Astrocyte of the spinal cord (primary cell): ENCODE measurements around the gene KCNQ4.

Experiments
- DNase-seq: peaks from one replicate; pipeline ENCODE4 v3.0.0; 2011; ENCODE audit warnings: low read depth, low spot score
- H3K4me3 ChIP-seq: 2 replicates; pipeline ENCODE4 v1.5.1; 2011; ENCODE audit warnings: low read depth, mild to moderate bottlenecking, low read length, moderate library complexity
- in situ Hi-C: cut with HindIII; loops from 2 replicates; pipeline ENCODE4 v1.10.0; 2017; ENCODE audit warnings: low sequenced_read_pairs
- TF ChIP-seq, protein P1 (sequence below): IDR thresholded peaks from 2 replicates; pipeline ENCODE4 v1.5.1; 2012; ENCODE audit warnings: low read depth, mild to moderate bottlenecking, low read length, inconsistent platforms

The KCNQ4 gene

DNA sequence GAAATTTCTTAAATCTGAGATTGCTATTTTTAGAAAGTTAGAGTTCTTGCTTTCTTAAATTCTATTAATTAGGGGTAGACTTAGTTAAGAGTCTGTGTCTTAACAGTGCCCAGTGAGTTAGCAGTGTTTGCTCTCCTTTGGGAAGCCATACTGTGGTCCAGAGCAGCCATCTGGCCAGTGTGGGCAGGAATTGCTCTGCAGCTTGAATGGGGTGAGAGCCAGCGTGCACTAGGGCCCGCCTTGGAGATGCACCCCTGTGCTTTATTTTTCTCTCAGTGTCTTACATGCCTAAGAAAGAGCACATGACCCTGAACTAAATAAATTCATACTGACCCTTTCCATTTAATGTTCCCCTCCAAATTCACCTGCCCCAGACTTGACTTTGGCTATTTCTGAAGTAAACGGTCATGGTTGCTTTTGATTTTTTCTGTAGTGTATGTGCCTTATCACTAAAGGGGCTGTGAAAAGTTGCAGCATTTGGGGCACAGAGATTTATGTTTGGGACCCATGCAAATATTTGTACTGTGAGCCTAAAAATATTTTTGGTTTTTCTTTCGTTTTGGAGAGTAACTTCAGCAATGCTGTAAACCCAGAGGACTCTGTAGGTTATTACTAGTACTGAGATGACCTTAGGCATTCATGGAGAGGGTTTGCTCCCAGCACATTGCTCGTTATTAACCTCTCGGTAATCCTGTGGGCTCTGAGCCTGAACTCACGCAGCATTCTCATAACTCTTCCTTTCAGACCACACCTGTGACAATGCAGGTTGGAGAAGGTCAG, 21.3 kb upstream of the KCNQ4 start:
- TF ChIP-seq, protein P1, sequence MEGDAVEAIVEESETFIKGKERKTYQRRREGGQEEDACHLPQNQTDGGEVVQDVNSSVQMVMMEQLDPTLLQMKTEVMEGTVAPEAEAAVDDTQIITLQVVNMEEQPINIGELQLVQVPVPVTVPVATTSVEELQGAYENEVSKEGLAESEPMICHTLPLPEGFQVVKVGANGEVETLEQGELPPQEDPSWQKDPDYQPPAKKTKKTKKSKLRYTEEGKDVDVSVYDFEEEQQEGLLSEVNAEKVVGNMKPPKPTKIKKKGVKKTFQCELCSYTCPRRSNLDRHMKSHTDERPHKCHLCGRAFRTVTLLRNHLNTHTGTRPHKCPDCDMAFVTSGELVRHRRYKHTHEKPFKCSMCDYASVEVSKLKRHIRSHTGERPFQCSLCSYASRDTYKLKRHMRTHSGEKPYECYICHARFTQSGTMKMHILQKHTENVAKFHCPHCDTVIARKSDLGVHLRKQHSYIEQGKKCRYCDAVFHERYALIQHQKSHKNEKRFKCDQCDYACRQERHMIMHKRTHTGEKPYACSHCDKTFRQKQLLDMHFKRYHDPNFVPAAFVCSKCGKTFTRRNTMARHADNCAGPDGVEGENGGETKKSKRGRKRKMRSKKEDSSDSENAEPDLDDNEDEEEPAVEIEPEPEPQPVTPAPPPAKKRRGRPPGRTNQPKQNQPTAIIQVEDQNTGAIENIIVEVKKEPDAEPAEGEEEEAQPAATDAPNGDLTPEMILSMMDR = no peak
- in situ Hi-C loops = no loop called here
- no peak overlapping the region for H3K4me3 ChIP-seq
- no peak for DNase-seq

DNA sequence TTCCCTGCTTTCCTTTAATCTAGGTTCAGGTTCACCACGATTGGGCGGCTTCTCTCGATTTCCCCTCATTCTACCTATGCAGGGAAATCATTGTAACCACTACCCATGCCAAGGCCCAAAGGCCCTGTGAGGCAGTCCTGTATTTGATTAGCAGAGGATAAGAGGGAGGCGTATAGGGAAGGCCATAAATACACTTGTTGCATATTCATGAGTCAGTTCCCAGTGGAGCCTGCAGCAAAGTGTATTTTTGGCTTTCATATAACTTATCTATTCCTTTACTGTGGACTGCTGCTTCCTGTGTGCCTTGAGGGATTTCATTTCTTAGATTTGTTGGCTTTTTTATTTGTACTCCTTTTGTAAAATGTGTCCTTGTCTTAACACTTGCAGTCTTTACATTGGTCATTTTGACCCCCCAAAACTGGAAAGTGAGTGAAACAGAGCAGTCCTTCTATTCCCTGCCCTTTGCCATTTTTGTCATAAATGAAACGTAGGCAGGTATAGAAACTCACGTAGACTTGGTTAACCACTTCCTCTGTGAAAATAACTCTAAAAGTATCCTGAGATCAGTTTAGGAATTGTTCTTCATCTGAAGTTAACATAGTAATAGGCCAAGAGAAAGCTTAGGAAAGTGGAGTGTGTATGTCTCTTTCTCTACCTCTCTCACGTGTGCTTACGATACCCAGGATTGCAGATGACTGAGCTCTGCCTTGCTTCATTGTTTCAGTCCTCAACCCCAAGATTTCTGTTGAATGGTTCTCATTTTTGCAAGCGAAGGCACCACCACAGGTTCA, 19.6 kb upstream of the KCNQ4 start:
- no peak for DNase-seq
- H3K4me3 ChIP-seq = no peak overlapping the region
- TF ChIP-seq, protein P1 = no peak
- in situ Hi-C loops = no loop called here

DNA sequence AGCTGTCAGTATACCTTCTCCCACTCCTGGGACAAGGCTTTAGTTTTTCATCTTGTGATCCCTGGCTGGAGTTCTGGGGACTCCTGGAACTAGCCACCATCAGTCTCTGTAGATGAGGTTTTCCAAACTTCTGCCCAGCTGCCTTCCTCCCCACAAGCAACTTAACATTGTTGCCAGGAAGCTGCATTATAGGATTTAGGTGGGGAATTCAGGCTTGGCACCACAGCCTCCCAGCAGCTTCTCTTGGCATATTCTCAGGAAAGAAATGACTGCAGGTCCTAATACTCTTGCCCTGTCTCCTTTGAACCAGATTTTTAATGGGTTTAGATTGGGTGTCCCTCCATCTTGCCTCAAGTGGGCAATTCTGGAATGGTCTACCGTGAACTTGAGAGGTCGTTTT, 18.6 kb upstream of the KCNQ4 start:
- TF ChIP-seq, protein P1 = no peak
- H3K4me3 ChIP-seq = no peak overlapping the region
- in situ Hi-C loops = no loop called here
- DNase-seq = no peak

DNA sequence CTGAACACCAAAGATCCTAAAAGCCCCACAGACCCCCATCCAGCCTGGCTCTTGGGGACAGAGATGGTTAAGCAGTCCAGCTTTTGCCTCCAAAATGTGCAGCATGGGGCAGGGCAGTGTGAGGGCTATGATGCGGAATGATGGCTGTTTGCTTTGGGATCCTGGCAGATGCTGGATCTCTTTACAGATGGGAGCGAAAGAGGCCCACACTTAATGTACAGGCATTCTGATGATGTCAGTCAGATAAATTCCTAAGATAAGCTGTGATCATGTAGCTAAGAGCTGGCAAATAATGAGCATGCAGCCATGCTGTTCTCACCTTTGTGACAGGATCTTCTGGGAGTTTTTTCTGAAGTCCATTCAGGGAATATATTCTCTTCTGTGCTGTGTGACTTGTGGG, 17.6 kb upstream of the KCNQ4 start:
- DNase-seq = no peak
- H3K4me3 ChIP-seq = no peak overlapping the region
- in situ Hi-C loops = no loop called here
- TF ChIP-seq, protein P1 = no peak

DNA sequence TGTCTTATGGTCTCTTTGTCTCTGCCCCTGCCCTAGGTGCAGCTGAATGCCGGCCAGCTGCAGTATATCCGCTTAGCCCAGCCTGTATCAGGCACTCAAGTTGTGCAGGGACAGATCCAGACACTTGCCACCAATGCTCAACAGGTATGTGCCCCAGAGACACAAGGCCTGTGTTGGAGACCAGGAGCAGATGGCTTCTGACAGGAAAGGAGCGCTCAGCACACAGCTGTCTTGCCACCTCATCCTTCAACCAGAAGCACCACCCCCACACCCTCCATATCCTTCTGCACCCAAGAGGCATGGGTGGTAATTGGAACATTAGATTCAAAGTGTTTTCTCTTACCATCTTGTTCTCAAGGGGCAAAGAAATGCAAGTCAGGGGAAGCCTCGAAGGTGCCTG, 17.0 kb upstream of the KCNQ4 start:
- no peak overlapping the region for H3K4me3 ChIP-seq
- DNase-seq = no peak
- TF ChIP-seq, protein P1 = no peak
- in situ Hi-C loops = no loop called here

DNA sequence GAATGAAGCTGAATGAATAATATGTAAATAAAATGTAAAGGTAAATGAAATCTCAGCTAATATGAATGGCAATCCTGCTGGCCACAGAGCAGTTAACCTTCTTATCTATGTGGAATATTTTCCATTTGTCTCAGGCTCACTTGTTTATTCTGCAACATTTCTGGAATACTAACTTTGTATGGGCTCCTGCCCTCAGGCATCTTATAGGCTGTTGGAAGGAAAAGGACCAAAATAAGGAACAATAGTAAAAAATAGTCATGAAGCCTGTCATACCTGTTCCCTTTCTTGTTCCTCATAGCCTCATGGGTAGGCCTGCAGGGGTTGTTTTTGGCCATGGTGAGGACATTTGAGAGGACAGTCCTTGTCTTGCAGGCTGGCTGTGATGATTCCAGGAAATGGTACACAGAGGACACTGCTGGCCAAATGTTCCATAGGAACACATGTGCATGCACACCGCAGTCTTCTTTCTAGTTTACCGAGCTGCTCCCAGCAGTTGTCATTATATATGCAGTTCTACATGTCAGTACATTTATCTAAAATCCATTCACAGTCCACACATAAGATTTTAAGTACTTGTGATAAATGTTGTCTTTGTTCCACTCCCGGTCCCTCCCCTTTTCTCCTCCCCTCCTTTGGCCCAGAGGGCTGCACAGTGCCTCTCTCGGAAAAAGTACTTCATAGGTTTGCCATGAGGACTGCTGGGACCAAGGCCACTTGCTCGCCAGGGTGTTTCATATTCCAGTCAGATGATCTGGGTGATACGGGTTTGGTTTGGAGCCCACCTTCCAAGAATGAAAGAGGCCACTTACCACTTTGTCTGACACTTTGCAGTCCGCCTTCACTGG, 15.2 kb upstream of the KCNQ4 start:
- in situ Hi-C loops = no loop called here
- H3K4me3 ChIP-seq = no peak overlapping the region
- DNase-seq = no peak
- TF ChIP-seq, protein P1 = no peak
